Lung (tissue), 12 donors: ENCODE data around the gene NIPA2. TPM values are rescaled to one million over a fixed set of nuclear protein-coding genes. Genes with fewer than 3 reads are reported as not detected.

ENCODE experiments used
- ATAC-seq: fragments of 200-7000 bp; cut with Tn5 transposase; one replicate; pipeline ENCODE4 v1.9.1; 2020; ENCODE audit warnings: moderate number of reproducible peaks; ENCODE audit not compliant: insufficient read depth, low FRiP score
- DNase-seq, 3 donors: peaks; one replicate each; pipeline ENCODE4 v3.0.0-alpha.2; 2013 to 2017
- H3K27ac ChIP-seq, 2 donors: one replicate each; pipeline ENCODE4 v1.5.1; 2013; ENCODE audit warnings: mild to moderate bottlenecking in 2 of 2, moderate library complexity in 2 of 2, control low read depth in 1 of 2, inconsistent platforms in 1 of 2, low read depth in 1 of 2, low read length in 1 of 2
- H3K27me3 ChIP-seq, 3 donors: one replicate each; pipeline ENCODE4 v1.5.1; 2013; ENCODE audit warnings: low read length in 2 of 3; ENCODE audit not compliant: control insufficient read depth in 3 of 3, insufficient read depth in 3 of 3
- H3K36me3 ChIP-seq, 4 donors: one replicate each; pipeline ENCODE4 v1.5.1; 2013; ENCODE audit warnings: low read length in 4 of 4, mild to moderate bottlenecking in 1 of 4, moderate library complexity in 1 of 4; ENCODE audit not compliant: control insufficient read depth in 4 of 4, insufficient read depth in 4 of 4
- H3K4me1 ChIP-seq, 5 donors: one replicate each; pipeline ENCODE4 v1.5.1; 2013; ENCODE audit warnings: low read length in 5 of 5, mild to moderate bottlenecking in 2 of 5, moderate library complexity in 1 of 5; ENCODE audit not compliant: control insufficient read depth in 5 of 5, insufficient read depth in 5 of 5
- H3K4me3 ChIP-seq: one replicate; pipeline ENCODE4 v1.5.1; 2013; ENCODE audit warnings: mild to moderate bottlenecking, control low read depth, moderate library complexity
- H3K9ac ChIP-seq, 2 donors: one replicate each; pipeline ENCODE4 v1.5.1; 2013; ENCODE audit warnings: low read length in 2 of 2, control low read depth in 1 of 2; ENCODE audit not compliant: insufficient read depth in 1 of 2
- H3K9me3 ChIP-seq, 4 donors: one replicate each; pipeline ENCODE4 v1.5.1; 2013; ENCODE audit warnings: low read length in 3 of 4, mild to moderate bottlenecking in 1 of 4, moderate library complexity in 1 of 4; ENCODE audit not compliant: control insufficient read depth in 4 of 4, insufficient read depth in 3 of 4
- WGBS, 2 donors: extraction: QIAGEN DNeasy Blood & Tissue Kit; methylation state at CpG; one replicate each; pipeline ENCODE4 v1.1.7; 2013; 5-methylcytosine and 5-hydroxymethylcytosine counted together
- polyA plus RNA-seq, 2 donors: library from polyadenylated mRNA; stranded (reverse); fragments of 200-250 nt; gene quantifications; one replicate each; pipeline ENCODE4 v1.2.1, GENCODE V29; 2013
- total RNA-seq, 2 donors: library from RNA; depleted of rRNA in 1 of 2; stranded (reverse); fragments of >200 nt in 1 of 2; gene quantifications; one replicate each; pipeline ENCODE4 v1.2.1, GENCODE V29; 2014 to 2021
- TF ChIP-seq, protein P1 (sequence below): IDR thresholded peaks from 2 replicates; pipeline ENCODE4 v1.5.1; 2012; ENCODE audit warnings: mild to moderate bottlenecking; ENCODE audit errors: control extremely low read depth, extremely low read depth
- donor health status: control.
- donor health status: control.
- donor health status: Bipolar disorder and iron deficiency.
- donor health status: healthy.
- donor health status: DM: yes; HTN: yes; CAD: no.

Gene NIPA2
- total and polyA plus RNA-seq, 4 donors = 12.5 to 53.7 (median 42.5) TPM

GRCh38 chr15:22870865-22871264 lies 32.4 kb downstream of the NIPA2 start:
- H3K9me3 ChIP-seq = no peaks in the 10 kb centered on the region
- WGBS, 2 donors = 97% methylated on average over 11 of the region's 11 CpGs
- no peaks in the 10 kb centered on the region for H3K27me3 ChIP-seq
- DNase-seq (no peak), ATAC-seq (no peak)
- peaks cover 0 to 3% (median 0%) of the 10 kb centered on the region in 5 donors for H3K4me1 ChIP-seq
- no peak overlapping the region for H3K27ac ChIP-seq
- H3K9ac ChIP-seq = no peak overlapping the region
- peaks cover 42 to 60% (median 52%) of the 10 kb centered on the region in 4 donors for H3K36me3 ChIP-seq
- TF ChIP-seq, protein P1, sequence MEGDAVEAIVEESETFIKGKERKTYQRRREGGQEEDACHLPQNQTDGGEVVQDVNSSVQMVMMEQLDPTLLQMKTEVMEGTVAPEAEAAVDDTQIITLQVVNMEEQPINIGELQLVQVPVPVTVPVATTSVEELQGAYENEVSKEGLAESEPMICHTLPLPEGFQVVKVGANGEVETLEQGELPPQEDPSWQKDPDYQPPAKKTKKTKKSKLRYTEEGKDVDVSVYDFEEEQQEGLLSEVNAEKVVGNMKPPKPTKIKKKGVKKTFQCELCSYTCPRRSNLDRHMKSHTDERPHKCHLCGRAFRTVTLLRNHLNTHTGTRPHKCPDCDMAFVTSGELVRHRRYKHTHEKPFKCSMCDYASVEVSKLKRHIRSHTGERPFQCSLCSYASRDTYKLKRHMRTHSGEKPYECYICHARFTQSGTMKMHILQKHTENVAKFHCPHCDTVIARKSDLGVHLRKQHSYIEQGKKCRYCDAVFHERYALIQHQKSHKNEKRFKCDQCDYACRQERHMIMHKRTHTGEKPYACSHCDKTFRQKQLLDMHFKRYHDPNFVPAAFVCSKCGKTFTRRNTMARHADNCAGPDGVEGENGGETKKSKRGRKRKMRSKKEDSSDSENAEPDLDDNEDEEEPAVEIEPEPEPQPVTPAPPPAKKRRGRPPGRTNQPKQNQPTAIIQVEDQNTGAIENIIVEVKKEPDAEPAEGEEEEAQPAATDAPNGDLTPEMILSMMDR = no peak
- H3K4me3 ChIP-seq = no peak overlapping the region

- peaks cover 0 to 3% (median 0%) of the 10 kb centered on the region in 5 donors for H3K4me1 ChIP-seq
These were observed 33.1 kb downstream of the NIPA2 start for GRCh38 chr15:22871481-22872086.

DNA sequence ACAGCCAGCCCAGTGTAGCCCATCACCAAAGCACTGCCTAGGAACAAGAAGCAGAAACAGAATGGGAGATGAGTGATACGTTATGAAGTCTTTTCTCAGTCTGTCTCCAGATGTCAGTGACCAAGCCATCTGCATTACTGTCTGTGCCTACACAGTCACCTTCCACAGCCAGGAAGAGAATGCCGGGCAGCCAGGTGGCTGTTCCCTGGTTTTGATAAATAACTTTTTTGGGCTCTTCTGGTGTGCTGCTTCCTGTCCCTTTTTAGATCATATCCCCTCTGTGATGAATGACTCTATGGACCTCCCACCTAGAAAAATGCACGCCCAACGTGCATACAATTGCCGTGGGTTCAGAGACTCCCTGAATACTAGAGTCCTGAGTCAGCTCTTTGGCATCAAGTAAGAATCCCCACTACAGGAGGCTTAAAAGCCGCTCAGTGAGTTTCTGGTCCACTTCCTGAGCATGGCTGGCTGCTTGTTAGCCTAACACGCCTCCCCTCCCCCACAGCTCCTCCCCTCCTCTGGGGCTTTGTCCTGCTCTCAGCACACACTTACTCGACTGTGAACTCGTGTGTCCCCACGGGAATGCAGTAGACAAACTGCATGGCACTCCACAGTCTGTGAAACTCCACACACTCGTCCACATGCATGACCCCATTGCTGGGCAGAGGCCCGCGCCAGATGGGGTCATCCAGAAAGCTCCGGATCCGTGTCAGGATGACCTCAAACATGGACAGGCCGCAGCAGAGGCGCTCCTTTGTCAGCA lies 34.7 kb downstream of the NIPA2 start:
- TF ChIP-seq, protein P1 = no peak
- Histone ChIP-seq H3K27me3 (no peaks in the 10 kb centered on the region), H3K9me3 (no peaks in the 10 kb centered on the region), H3K4me1 (peaks cover 0 to 3% (median 0%) of the 10 kb centered on the region in 5 donors), H3K9ac (no peak overlapping the region), H3K4me3 (no peak overlapping the region), H3K27ac (no peak overlapping the region), H3K36me3 (peaks cover 41 to 68% (median 52%) of the 10 kb centered on the region in 4 donors)
- WGBS, 2 donors = 86 to 93% methylated on average over 17 of the region's 17 CpGs
- no peak for ATAC-seq
- DNase-seq = no peak

More at GRCh38 chr15:22871481-22872086, 33.1 kb downstream of the NIPA2 start:
- H3K4me3 ChIP-seq = no peak overlapping the region
- TF ChIP-seq, protein P1 = no peak
- no peaks in the 10 kb centered on the region for H3K27me3 ChIP-seq
- no peaks in the 10 kb centered on the region for H3K9me3 ChIP-seq
- peaks cover 43 to 64% (median 52%) of the 10 kb centered on the region in 4 donors for H3K36me3 ChIP-seq
- DNase-seq = no peak
- H3K9ac ChIP-seq = no peak overlapping the region
- H3K27ac ChIP-seq = peak overlapping the region in 1 of 2 donors; percentile 7
- 91 to 97% methylated on average over 6 of the region's 6 CpGs for WGBS, 2 donors
- no peak for ATAC-seq
